CD4-positive, alpha-beta T cell (primary cell): ENCODE measurements around the gene TFPI. TPM values are rescaled to one million over a fixed set of nuclear protein-coding genes. Genes with fewer than 3 reads are reported as not detected.

Source experiments
- ATAC-seq: fragments of 200-7000 bp; cut with Tn5 transposase; one replicate; pipeline ENCODE4 v1.10.0; 2022; ENCODE audit warnings: mild to moderate bottlenecking; ENCODE audit not compliant: poor library complexity
- CTCF ChIA-PET: fragments of 350-600 bp; sonication (Branson Sonifier 250); formaldehyde crosslinking; loops from one replicate; lab custom pipeline; 2021; ENCODE audit warnings: antibody characterized with exemption, inconsistent platforms; lab: Charles Lee
- POLR2A ChIA-PET: fragments of 350-600 bp; sonication (Branson Sonifier 250); formaldehyde crosslinking; loops from one replicate; lab custom pipeline; 2021; ENCODE audit warnings: antibody characterized with exemption, inconsistent platforms; lab: Charles Lee
- DNase-seq, 14 experiments: peaks; one replicate each; pipeline ENCODE4 v3.0.0-alpha.2; 2013 to 2020; ENCODE audit warnings: mixed read lengths in 2 of 14
- H3K27ac ChIP-seq, 2 donors: one replicate each; pipeline versions ENCODE4 v1.5.1 to v1.7.0; 2013; ENCODE audit warnings: low read length in 2 of 2, low read depth in 1 of 2, mild to moderate bottlenecking in 1 of 2
- H3K27me3 ChIP-seq, 2 experiments: 1 replicate in 1 of 2; 2 replicates in 1 of 2; pipeline versions ENCODE4 v1.6.1 to v1.7.0; 2013; ENCODE audit warnings: low read length in 2 of 2, control low read depth in 1 of 2, mild to moderate bottlenecking in 1 of 2, moderate library complexity in 1 of 2; ENCODE audit not compliant: insufficient read depth in 2 of 2, control insufficient read depth in 1 of 2
- H3K36me3 ChIP-seq: one replicate; pipeline ENCODE4 v1.6.1; 2013; ENCODE audit warnings: low read length, control low read depth; ENCODE audit not compliant: insufficient read depth
- H3K4me1 ChIP-seq: one replicate; pipeline ENCODE4 v1.6.1; 2013; ENCODE audit warnings: low read length, control low read depth; ENCODE audit not compliant: insufficient read depth
- H3K4me3 ChIP-seq: one replicate; pipeline ENCODE4 v1.5.1; 2013; ENCODE audit warnings: mild to moderate bottlenecking, low read length, moderate library complexity
- H3K9me3 ChIP-seq, 2 experiments: 1 replicate in 1 of 2; 2 replicates in 1 of 2; pipeline versions ENCODE4 v1.6.1 to v1.7.0; 2013; ENCODE audit warnings: low read length in 2 of 2, mild to moderate bottlenecking in 2 of 2, control low read depth in 1 of 2, moderate library complexity in 1 of 2; ENCODE audit not compliant: control insufficient read depth in 1 of 2, insufficient read depth in 1 of 2
- H3K27ac Mint-ChIP-seq: one replicate; pipeline ENCODE4 v1.8.0; 2020; ENCODE audit warnings: mixed read lengths
- H3K27me3 Mint-ChIP-seq: one replicate; pipeline ENCODE4 v1.8.0; 2021; ENCODE audit warnings: mixed read lengths
- H3K36me3 Mint-ChIP-seq: one replicate; pipeline ENCODE4 v1.8.0; 2021; ENCODE audit warnings: low read depth, mixed read lengths
- H3K4me1 Mint-ChIP-seq: one replicate; pipeline ENCODE4 v1.8.0; 2021; ENCODE audit warnings: low read depth, mixed read lengths
- H3K4me3 Mint-ChIP-seq: one replicate; pipeline ENCODE4 v1.8.0; 2020; ENCODE audit warnings: mild to moderate bottlenecking, mixed read lengths
- H3K9me3 Mint-ChIP-seq: one replicate; pipeline ENCODE4 v1.8.0; 2020; ENCODE audit warnings: mixed read lengths
- intact Hi-C, 2 experiments: fragments of 100-400 bp; cut with DNase I in 1 of 2; cut with micrococcal nuclease in 1 of 2; formaldehyde crosslinking; loops; one replicate each; pipeline versions ENCODE4 v1.15.1 to v1.9.0; 2023 to 2025; cut with DNase I, micrococcal nuclease
- total RNA-seq, 174 experiments: library from RNA in 2 of 174; stranded (reverse) in 2 of 174; gene quantifications; one replicate each; pipeline ENCODE4 v1.2.3 and lab custom pipeline; 2021 to 2026
- TF ChIP-seq, protein P1 (sequence below): fragments of 200-600 bp; IDR thresholded peaks from one replicate; pipeline ENCODE4 v1.8.0; 2022; ENCODE audit warnings: antibody characterized with exemption, mild to moderate bottlenecking

Gene TFPI
- total RNA-seq, 2 experiments from 2014 or later: 0.17 TPM; not detected in 1

DNA sequence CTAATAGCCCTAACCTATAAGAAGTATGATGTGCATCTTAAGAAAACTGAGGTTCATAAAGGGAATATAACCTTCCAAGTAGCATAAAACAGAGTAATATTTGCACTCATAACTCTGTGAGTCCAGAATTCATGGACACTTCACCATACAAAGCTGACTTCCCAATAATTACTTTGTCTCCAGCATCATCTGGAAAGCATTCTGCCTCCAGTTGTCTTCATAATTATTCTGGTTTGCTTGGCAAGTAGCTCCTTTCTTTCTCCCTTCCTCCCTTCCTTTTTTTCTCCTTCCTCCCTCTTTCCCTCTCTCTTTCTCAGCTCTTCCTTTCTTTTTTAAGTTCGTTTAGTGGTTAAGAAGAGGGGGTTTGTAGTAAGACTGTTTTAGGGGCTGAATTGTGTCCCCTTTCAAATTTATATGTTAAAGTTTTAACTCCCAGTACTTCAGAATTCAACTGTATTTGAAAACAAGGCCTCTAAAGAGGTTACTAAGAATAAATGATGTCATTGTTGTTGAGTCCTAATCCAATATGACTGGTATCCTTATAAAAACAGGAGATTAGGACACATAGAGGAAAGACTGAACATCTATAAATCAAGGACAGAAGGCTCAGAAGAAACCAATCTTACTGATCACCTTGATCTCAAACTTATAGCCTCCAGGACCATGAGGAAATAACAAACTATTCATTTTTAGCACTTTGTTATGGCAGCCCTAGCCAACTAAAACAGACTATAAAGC is 28.9 kb downstream of the TFPI start:
- H3K4me1 ChIP-seq: no peaks in the 10 kb centered on the region
- ChIA-PET CTCF (no interaction called here), POLR2A (interaction anchor here (0.9 kb wide), 1 partner anchor 19 kb away, joined by 3 read pairs; no protein-coding TSS in a partner anchor)
- no peaks in the 10 kb centered on the region for H3K27me3 Mint-ChIP-seq
- no peaks in the 10 kb centered on the region for H3K36me3 ChIP-seq
- TF ChIP-seq, protein P1, sequence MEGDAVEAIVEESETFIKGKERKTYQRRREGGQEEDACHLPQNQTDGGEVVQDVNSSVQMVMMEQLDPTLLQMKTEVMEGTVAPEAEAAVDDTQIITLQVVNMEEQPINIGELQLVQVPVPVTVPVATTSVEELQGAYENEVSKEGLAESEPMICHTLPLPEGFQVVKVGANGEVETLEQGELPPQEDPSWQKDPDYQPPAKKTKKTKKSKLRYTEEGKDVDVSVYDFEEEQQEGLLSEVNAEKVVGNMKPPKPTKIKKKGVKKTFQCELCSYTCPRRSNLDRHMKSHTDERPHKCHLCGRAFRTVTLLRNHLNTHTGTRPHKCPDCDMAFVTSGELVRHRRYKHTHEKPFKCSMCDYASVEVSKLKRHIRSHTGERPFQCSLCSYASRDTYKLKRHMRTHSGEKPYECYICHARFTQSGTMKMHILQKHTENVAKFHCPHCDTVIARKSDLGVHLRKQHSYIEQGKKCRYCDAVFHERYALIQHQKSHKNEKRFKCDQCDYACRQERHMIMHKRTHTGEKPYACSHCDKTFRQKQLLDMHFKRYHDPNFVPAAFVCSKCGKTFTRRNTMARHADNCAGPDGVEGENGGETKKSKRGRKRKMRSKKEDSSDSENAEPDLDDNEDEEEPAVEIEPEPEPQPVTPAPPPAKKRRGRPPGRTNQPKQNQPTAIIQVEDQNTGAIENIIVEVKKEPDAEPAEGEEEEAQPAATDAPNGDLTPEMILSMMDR: no peak
- ATAC-seq (no peak), DNase-seq (no peak)
- no peaks in the 10 kb centered on the region for H3K4me1 Mint-ChIP-seq
- no peak overlapping the region for H3K27ac ChIP-seq
- H3K27ac Mint-ChIP-seq: no peak overlapping the region
- H3K36me3 Mint-ChIP-seq: no peaks in the 10 kb centered on the region
- H3K4me3 Mint-ChIP-seq: no peak overlapping the region
- no peaks in the 10 kb centered on the region for H3K9me3 Mint-ChIP-seq
- H3K9me3 ChIP-seq: no peaks in the 10 kb centered on the region
- H3K27me3 ChIP-seq: no peaks in the 10 kb centered on the region
- no peak overlapping the region for H3K4me3 ChIP-seq
- intact Hi-C loops: no loop called here

DNA sequence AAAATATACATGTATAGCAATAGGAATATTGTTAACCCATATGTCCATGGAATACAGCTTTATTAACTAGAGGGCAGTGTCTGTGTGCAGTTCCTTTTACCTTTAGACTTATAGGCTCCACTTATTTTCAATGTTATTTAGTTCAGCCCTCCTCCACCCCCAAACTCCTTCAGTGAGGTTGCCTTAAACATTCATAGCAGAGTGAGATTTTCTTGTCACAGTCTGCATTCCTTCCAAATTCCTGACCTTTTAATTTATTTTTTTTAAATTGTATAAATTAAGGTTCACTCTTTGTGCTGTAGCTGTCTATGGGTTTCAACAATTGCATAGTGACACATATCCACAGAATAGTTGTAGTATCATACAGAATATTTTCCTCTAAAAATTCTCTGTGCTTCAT is 30.9 kb downstream of the TFPI start:
- intact Hi-C loops: no loop called here
- no peak for ATAC-seq
- H3K27ac Mint-ChIP-seq: no peak overlapping the region
- no peak overlapping the region for H3K27ac ChIP-seq
- H3K36me3 Mint-ChIP-seq: no peaks in the 10 kb centered on the region
- no peaks in the 10 kb centered on the region for H3K4me1 Mint-ChIP-seq
- TF ChIP-seq, protein P1: no peak
- no peak for DNase-seq
- H3K4me1 ChIP-seq: no peaks in the 10 kb centered on the region
- no peaks in the 10 kb centered on the region for H3K36me3 ChIP-seq
- H3K9me3 ChIP-seq: no peaks in the 10 kb centered on the region
- H3K4me3 Mint-ChIP-seq: no peak overlapping the region
- no peaks in the 10 kb centered on the region for H3K27me3 Mint-ChIP-seq
- POLR2A ChIA-PET: no interaction called here
- H3K27me3 ChIP-seq: no peaks in the 10 kb centered on the region
- CTCF ChIA-PET: no interaction called here
- no peaks in the 10 kb centered on the region for H3K9me3 Mint-ChIP-seq
- H3K4me3 ChIP-seq: no peak overlapping the region

DNA sequence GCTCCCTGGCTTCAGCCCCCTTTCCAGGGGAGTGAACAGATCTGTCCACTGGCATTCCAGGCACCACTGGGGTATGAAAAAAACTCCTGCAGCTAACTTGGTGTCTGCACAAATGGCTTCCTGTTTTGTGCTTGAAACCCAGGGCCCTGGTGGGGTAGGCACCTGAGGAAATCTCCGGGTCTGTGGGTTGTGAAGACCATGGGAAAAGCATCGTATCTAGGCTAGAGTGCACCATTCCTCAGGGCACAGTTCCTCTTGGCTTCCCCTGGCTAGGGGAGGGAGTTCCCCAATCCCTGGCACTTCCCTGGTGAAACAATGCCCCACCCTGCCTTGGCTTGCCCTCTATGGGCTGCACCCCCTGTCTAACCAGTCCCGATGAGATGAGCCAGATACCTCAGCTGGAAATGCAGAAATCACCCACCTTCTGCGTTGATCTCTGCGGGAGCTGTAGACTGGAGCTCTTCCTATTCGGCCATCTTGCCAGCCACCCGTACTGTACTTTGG is 34.1 kb downstream of the TFPI start:
- H3K4me3 Mint-ChIP-seq: no peak overlapping the region
- H3K36me3 ChIP-seq: no peaks in the 10 kb centered on the region
- H3K27me3 Mint-ChIP-seq: no peaks in the 10 kb centered on the region
- intact Hi-C loops: no loop called here
- H3K36me3 Mint-ChIP-seq: no peaks in the 10 kb centered on the region
- DNase-seq: no peak
- H3K4me3 ChIP-seq: no peak overlapping the region
- ATAC-seq: no peak
- no peak overlapping the region for H3K27ac ChIP-seq
- CTCF ChIA-PET: no interaction called here
- no peaks in the 10 kb centered on the region for H3K4me1 Mint-ChIP-seq
- no peak overlapping the region for H3K27ac Mint-ChIP-seq
- TF ChIP-seq, protein P1: no peak
- no peaks in the 10 kb centered on the region for H3K4me1 ChIP-seq
- peaks cover 0 to 4% of the 10 kb centered on the region in 2 experiments for H3K9me3 ChIP-seq
- H3K9me3 Mint-ChIP-seq: peaks cover 8% of the 10 kb centered on the region
- no peaks in the 10 kb centered on the region for H3K27me3 ChIP-seq
- POLR2A ChIA-PET: no interaction called here
